Measurements from ENCODE around the gene ADK. TPM values are rescaled to one million over a fixed set of nuclear protein-coding genes. Genes with fewer than 3 reads are reported as not detected.

ADK gene
- total RNA-seq, 1 donor from 2014 or later, result 46.1 TPM

DNA sequence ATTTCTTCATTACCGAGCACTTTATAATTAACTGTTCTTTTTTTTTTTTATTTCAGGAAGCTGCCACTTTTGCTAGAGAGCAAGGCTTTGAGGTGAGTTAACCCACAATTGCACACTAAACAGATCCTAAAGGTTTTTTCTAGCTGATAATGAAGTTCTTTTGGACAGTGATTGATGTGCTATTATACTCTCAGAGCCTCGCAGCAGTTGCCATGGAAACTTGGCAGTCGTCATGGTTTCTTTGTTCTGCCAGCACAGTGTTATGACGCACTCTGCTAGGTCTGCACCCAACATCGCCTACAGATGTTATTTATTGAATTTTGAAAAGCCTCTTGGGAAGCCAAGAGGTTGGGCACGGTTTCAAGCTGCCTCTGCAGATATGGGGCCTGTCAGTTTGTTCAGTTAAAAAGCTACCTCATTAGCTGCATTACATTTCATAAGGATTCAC, 438.2 kb downstream of the ADK start:
- peak; percentile 70 for ATAC-seq (ENCODE audit: low read depth)
- DNase-seq, result peak; percentile 24
- no peak overlapping the region for H3K4me3 Mint-ChIP-seq
- H3K9me3 Mint-ChIP-seq, result no peaks in the 10 kb centered on the region
- POLR2A ChIA-PET, result interaction anchor here (0.6 to 0.7 kb wide), 2 partner anchors 25 to 238 kb away, joined by 3 read pairs; partner anchors contain the start of gene KAT6B
- peaks cover 50% of the 10 kb centered on the region for H3K4me1 Mint-ChIP-seq
- H3K36me3 Mint-ChIP-seq (ENCODE audit: low read depth), result peaks cover 18% of the 10 kb centered on the region
- peak overlapping the region; percentile 53 for H3K27ac Mint-ChIP-seq
- CTCF ChIA-PET, result interaction anchor here (0.6 to 1.0 kb wide), 2 partner anchors 95 to 169 kb away, joined by 3 read pairs; no protein-coding TSS in a partner anchor
- H3K27me3 Mint-ChIP-seq, result no peaks in the 10 kb centered on the region
- intact Hi-C loops (cut with micrococcal nuclease), result loop anchor here (1.0 kb wide), 1 partner anchor 237 kb away; the partner anchor contains the start of gene KAT6B
- TF ChIP-seq, protein P1, sequence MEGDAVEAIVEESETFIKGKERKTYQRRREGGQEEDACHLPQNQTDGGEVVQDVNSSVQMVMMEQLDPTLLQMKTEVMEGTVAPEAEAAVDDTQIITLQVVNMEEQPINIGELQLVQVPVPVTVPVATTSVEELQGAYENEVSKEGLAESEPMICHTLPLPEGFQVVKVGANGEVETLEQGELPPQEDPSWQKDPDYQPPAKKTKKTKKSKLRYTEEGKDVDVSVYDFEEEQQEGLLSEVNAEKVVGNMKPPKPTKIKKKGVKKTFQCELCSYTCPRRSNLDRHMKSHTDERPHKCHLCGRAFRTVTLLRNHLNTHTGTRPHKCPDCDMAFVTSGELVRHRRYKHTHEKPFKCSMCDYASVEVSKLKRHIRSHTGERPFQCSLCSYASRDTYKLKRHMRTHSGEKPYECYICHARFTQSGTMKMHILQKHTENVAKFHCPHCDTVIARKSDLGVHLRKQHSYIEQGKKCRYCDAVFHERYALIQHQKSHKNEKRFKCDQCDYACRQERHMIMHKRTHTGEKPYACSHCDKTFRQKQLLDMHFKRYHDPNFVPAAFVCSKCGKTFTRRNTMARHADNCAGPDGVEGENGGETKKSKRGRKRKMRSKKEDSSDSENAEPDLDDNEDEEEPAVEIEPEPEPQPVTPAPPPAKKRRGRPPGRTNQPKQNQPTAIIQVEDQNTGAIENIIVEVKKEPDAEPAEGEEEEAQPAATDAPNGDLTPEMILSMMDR (IDR thresholded peaks at IDR 0.05), result no peak

DNA sequence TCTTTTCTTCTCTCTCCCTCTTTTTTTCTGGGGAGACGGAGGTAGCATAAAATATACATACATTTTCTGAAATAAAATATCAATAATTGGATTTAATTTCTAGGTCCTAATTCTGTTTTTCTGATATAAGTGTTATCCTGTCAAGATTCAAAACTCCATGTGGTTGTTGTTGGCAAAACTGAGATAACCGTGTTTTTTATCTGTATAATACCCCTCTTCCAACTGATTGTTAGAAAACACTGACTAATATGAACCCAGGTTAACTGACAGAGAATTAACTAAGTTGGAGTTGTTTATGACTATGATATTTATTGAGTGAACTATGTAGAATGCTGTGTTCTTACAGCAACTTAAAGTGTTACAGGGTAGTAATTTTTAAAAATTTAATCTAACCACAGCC, 438.8 kb downstream of the ADK start:
- peak overlapping the region; percentile 53 for H3K27ac Mint-ChIP-seq
- TF ChIP-seq, protein P1 (IDR thresholded peaks at IDR 0.05), result no peak
- peaks cover 45% of the 10 kb centered on the region for H3K4me1 Mint-ChIP-seq
- H3K27me3 Mint-ChIP-seq, result no peaks in the 10 kb centered on the region
- ATAC-seq (ENCODE audit: low read depth) (no peak), DNase-seq (no peak)
- no peaks in the 10 kb centered on the region for H3K9me3 Mint-ChIP-seq
- ChIA-PET POLR2A (interaction anchor here (0.6 to 0.7 kb wide), 2 partner anchors 25 to 237 kb away, joined by 3 read pairs; partner anchors contain the start of gene KAT6B), CTCF (no interaction called here)
- peaks cover 19% of the 10 kb centered on the region for H3K36me3 Mint-ChIP-seq (ENCODE audit: low read depth)
- intact Hi-C loops (cut with micrococcal nuclease), result loop anchor here (1.0 kb wide), 1 partner anchor 236 kb away; the partner anchor contains the start of gene KAT6B
- H3K4me3 Mint-ChIP-seq, result no peak overlapping the region

GRCh38 chr10:74593470-74593869, 442.4 kb downstream of the ADK start:
- TF ChIP-seq, protein P1 (IDR thresholded peaks at IDR 0.05), result no peak
- ChIA-PET POLR2A (interaction anchor here (0.6 kb wide), 1 partner anchor 1605 kb away, joined by 5 read pairs; no protein-coding TSS in a partner anchor), CTCF (no interaction called here)
- intact Hi-C loops (cut with micrococcal nuclease), result no loop called here
- H3K27ac Mint-ChIP-seq, result no peak overlapping the region
- H3K27me3 Mint-ChIP-seq, result no peaks in the 10 kb centered on the region
- H3K4me3 Mint-ChIP-seq, result no peak overlapping the region
- DNase-seq (no peak), ATAC-seq (ENCODE audit: low read depth) (no peak)
- H3K36me3 Mint-ChIP-seq (ENCODE audit: low read depth), result peaks cover 25% of the 10 kb centered on the region
- peaks cover 18% of the 10 kb centered on the region for H3K4me1 Mint-ChIP-seq
- no peaks in the 10 kb centered on the region for H3K9me3 Mint-ChIP-seq

DNA sequence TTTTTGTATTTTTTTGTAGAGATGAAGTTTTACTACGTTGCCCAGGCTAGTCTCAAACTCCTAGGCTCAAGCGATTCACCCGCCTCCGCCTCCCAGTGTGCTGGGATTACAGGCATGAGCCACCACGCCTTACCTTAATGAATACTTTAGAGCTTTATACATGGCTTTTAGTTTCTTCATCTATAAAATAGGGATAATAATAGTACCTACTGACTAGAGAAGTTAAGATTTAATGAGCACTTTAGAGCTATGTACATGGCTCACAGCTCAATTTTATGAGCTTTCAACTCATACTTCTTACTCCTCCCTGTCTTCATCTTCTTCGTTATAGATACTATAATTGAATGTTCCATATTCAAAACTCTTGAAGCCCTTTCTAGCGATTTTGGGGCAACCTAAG, 445.7 kb downstream of the ADK start:
- CTCF ChIA-PET, result no interaction called here
- H3K4me3 Mint-ChIP-seq, result no peak overlapping the region
- intact Hi-C loops (cut with micrococcal nuclease), result no loop called here
- H3K27me3 Mint-ChIP-seq, result no peaks in the 10 kb centered on the region
- no peaks in the 10 kb centered on the region for H3K4me1 Mint-ChIP-seq
- POLR2A ChIA-PET, result interaction anchor here (0.6 kb wide), 1 partner anchor 261 kb away, joined by 4 read pairs; no protein-coding TSS in a partner anchor
- ATAC-seq (ENCODE audit: low read depth) (no peak), DNase-seq (no peak)
- TF ChIP-seq, protein P1 (IDR thresholded peaks at IDR 0.05), result no peak
- no peak overlapping the region for H3K27ac Mint-ChIP-seq
- H3K36me3 Mint-ChIP-seq (ENCODE audit: low read depth), result peaks cover 19% of the 10 kb centered on the region
- H3K9me3 Mint-ChIP-seq, result no peaks in the 10 kb centered on the region

GRCh38 chr10:74598891-74599566, 448.0 kb downstream of the ADK start:
- CTCF ChIA-PET, result interaction anchor here (1.1 kb wide), 1 partner anchor 421 kb away, joined by 3 read pairs; no protein-coding TSS in a partner anchor
- H3K36me3 Mint-ChIP-seq (ENCODE audit: low read depth), result peaks cover 36% of the 10 kb centered on the region
- H3K9me3 Mint-ChIP-seq, result no peaks in the 10 kb centered on the region
- DNase-seq (no peak), ATAC-seq (ENCODE audit: low read depth) (no peak)
- TF ChIP-seq, protein P1 (IDR thresholded peaks at IDR 0.05), result no peak
- intact Hi-C loops (cut with micrococcal nuclease), result no loop called here
- H3K27me3 Mint-ChIP-seq, result no peaks in the 10 kb centered on the region
- H3K27ac Mint-ChIP-seq, result no peak overlapping the region
- POLR2A ChIA-PET, result no interaction called here
- H3K4me3 Mint-ChIP-seq, result no peak overlapping the region
- no peaks in the 10 kb centered on the region for H3K4me1 Mint-ChIP-seq

All from activated B cell treated with CpG ODN at 0.5 μM for 24 hours (primary cell).